K562 (cell line): ENCODE data around the gene ZNF488. TPM values are rescaled to one million over a fixed set of nuclear protein-coding genes. Genes with fewer than 3 reads are reported as not detected.

Experiments used
- BACH1 ChIP-seq: fragments of 200-800 bp; sonication (Bioruptor generic); IDR thresholded peaks from 2 replicates; pipeline ENCODE4 v1.6.1; 2016; ENCODE audit warnings: missing genetic modification characterization, missing compliant biosample characterization
- CBFA2T2 ChIP-seq: fragments of 450-650 bp; conservative IDR thresholded peaks from 2 replicates; pipeline ENCODE4 v1.6.1; 2017; ENCODE audit warnings: mild to moderate bottlenecking
- CHD2 ChIP-seq: IDR thresholded peaks from 2 replicates; pipeline ENCODE4 v1.6.1; 2011; ENCODE audit warnings: low read depth, low read length
- CTCF ChIP-seq, 3 experiments: IDR thresholded peaks in 2 of 3; conservative IDR thresholded peaks in 1 of 3; 2 replicates each; pipeline ENCODE4 v1.5.1; 2011 to 2012; ENCODE audit warnings: low read length in 3 of 3, mild to moderate bottlenecking in 3 of 3, control low read depth in 2 of 3, improper control_type of control experiment in 1 of 3, inconsistent platforms in 1 of 3, low read depth in 1 of 3, mixed read lengths in 1 of 3, moderate library complexity in 1 of 3; ENCODE audit not compliant: insufficient read depth in 2 of 3
- DEAF1 ChIP-seq: fragments of 450-650 bp; formaldehyde crosslinking; IDR thresholded peaks from 2 replicates; pipeline ENCODE4 v1.4.0; 2020; ENCODE audit warnings: mild to moderate bottlenecking, moderate library complexity
- HLTF ChIP-seq: fragments of 450-650 bp; IDR thresholded peaks from 2 replicates; pipeline ENCODE4 v1.6.1; 2016
- KDM1A ChIP-seq, 2 experiments: fragments of 450-650 bp; IDR thresholded peaks; 2 replicates each; pipeline ENCODE4 v1.6.1; 2016; ENCODE audit warnings: mild to moderate bottlenecking in 2 of 2
- KDM5B ChIP-seq: fragments of 200-600 bp; sonication (generic); IDR thresholded peaks from 2 replicates; pipeline ENCODE4 v1.6.1; 2012; ENCODE audit warnings: low read depth, mild to moderate bottlenecking, moderate library complexity, low read length, control low read depth, inconsistent platforms; ENCODE audit not compliant: insufficient replicate concordance
- KLF1 ChIP-seq: fragments of 450-650 bp; IDR thresholded peaks from 2 replicates; pipeline ENCODE4 v1.6.1; 2016; ENCODE audit warnings: missing genetic modification characterization, missing compliant biosample characterization
- MITF ChIP-seq: IDR thresholded peaks from 2 replicates; pipeline ENCODE4 v1.6.1; 2014; ENCODE audit warnings: antibody characterized with exemption
- NR1H2 ChIP-seq: sonication (generic); formaldehyde crosslinking; IDR thresholded peaks from 2 replicates; pipeline ENCODE4 v1.4.0; 2020; ENCODE audit warnings: mild to moderate bottlenecking, missing genetic modification reagents
- PRMT5 ChIP-seq: sonication (generic); formaldehyde crosslinking; IDR thresholded peaks from 2 replicates; pipeline ENCODE4 v1.5.0; 2020; ENCODE audit warnings: missing genetic modification reagents
- RFX1 ChIP-seq: fragments of 450-650 bp; IDR thresholded peaks from 2 replicates; pipeline ENCODE4 v1.6.1; 2016; ENCODE audit warnings: mild to moderate bottlenecking, moderate library complexity
- SNRNP70 ChIP-seq: fragments of 200-400 bp; formaldehyde crosslinking; optimal IDR thresholded peaks from 2 replicates; pipeline ENCODE3; 2017; ENCODE audit warnings: low read depth, low read length
- SP2 ChIP-seq: IDR thresholded peaks from 2 replicates; pipeline ENCODE4 v1.6.1; 2011; ENCODE audit warnings: mild to moderate bottlenecking, low read depth, low read length, moderate library complexity; ENCODE audit not compliant: poor library complexity, severe bottlenecking; ENCODE audit errors: extremely low read depth
- TRIM25 ChIP-seq: fragments of 450-650 bp; IDR thresholded peaks from 2 replicates; pipeline ENCODE4 v1.7.0; 2016; ENCODE audit warnings: borderline replicate concordance
- ZC3H11A ChIP-seq: IDR thresholded peaks from 2 replicates; pipeline ENCODE4 v1.6.1; 2012; ENCODE audit warnings: low read depth, low read length, improper control_type of control experiment
- ZFPM2 ChIP-seq: fragments of 250-450 bp; sonication (Bioruptor Pico); IDR thresholded peaks from 2 replicates; pipeline ENCODE4 v1.5.1; 2022; ENCODE audit warnings: mild to moderate bottlenecking
- ZNF146 ChIP-seq: IDR thresholded peaks from one replicate; pipeline ENCODE4 v1.6.1; 2018; ENCODE audit warnings: missing compliant biosample characterization; ENCODE audit not compliant: unreplicated experiment
- ZNF184 ChIP-seq: sonication (generic); formaldehyde crosslinking; IDR thresholded peaks from 2 replicates; pipeline ENCODE4 v1.5.0; 2020; ENCODE audit warnings: missing genetic modification reagents
- ZNF57 ChIP-seq: fragments of 450-650 bp; formaldehyde crosslinking; IDR thresholded peaks from 2 replicates; pipeline ENCODE4 v1.4.0; 2020; ENCODE audit warnings: mild to moderate bottlenecking, moderate library complexity
- polyA plus RNA-seq, 8 experiments: library from polyadenylated mRNA; depleted of rRNA in 4 of 8; stranded (reverse) in 5 of 8; unstranded in 3 of 8; fragments of >200 nt; fragmentation: Nextera tagmentation in 2 of 8; fragmentation: Illumina TruSeq in 1 of 8; extraction: Ambion mirVana in 2 of 8; extraction: Trizol in 1 of 8; gene quantifications; 2 replicates each; pipeline versions ENCODE4 v1.2.1 to v1.2.3, GENCODE V29; 2011 to 2014; ENCODE audit warnings: inconsistent platforms in 1 of 8, missing spikeins in 1 of 8
- total RNA-seq, 7 experiments: library from RNA; depleted of rRNA in 6 of 7; stranded (reverse); fragments of >200 nt in 6 of 7; fragmentation: Illumina TruSeq in 2 of 7; extraction: Trizol in 2 of 7; gene quantifications; 2 replicates each; pipeline versions ENCODE4 v1.2.1 to v1.2.3, GENCODE V29; 2011 to 2021; ENCODE audit warnings: low replicate concordance in 1 of 7

Gene ZNF488
- total and polyA plus RNA-seq, 9 of the 15 experiments (the other 6 are each of a cell fraction or from before 2014, with no cell fraction given) = 0.03 to 0.09 (median 0.05) TPM; not detected in 3

- TF ChIP-seq KDM1A (IDR thresholded peaks at IDR 0.05) = no peak
- no peak for TF ChIP-seq CHD2
- no peak for TF ChIP-seq ZNF184 (CRISPR knock-in tag)
- TF ChIP-seq SNRNP70 = no peak
- TF ChIP-seq HLTF = no peak
- TF ChIP-seq CBFA2T2 = peak; percentile 60
- no peak for TF ChIP-seq DEAF1
- TF ChIP-seq BACH1 = peak; percentile 82
- TF ChIP-seq NR1H2 (CRISPR knock-in tag) = no peak
- no peak for TF ChIP-seq ZC3H11A
- no peak for TF ChIP-seq CTCF (IDR thresholded peaks at IDR 0.05 in 2 of 3, conservative IDR thresholded peaks at IDR 0.05 in 1 of 3; ENCODE audit: insufficient read depth in 2 of 3, low read depth in 1 of 3, low read length in 3 of 3)
- no peak for TF ChIP-seq ZNF57
- no peak for TF ChIP-seq SP2
- peak; percentile 86 for TF ChIP-seq KLF1 (tag)
- TF ChIP-seq MITF = no peak
- TF ChIP-seq RFX1 = no peak
- TF ChIP-seq KDM5B = no peak
- TF ChIP-seq ZFPM2 (CRISPR knock-in tag) = no peak
- TF ChIP-seq PRMT5 (CRISPR knock-in tag) = no peak
- TF ChIP-seq ZNF146 = no peak
- TF ChIP-seq TRIM25 = no peak
These were observed 47.5 kb downstream of the ZNF488 start (continued) for GRCh38 chr10:47336387-47337134.
